Prostate gland (tissue), 2 donors: Measurements from ENCODE around the gene GPN1. TPM values are rescaled to one million over a fixed set of nuclear protein-coding genes. Genes with fewer than 3 reads are reported as not detected.
"Not testable (repeated sequence)": the region's sequence is repeated elsewhere in the genome, so short reads cannot be mapped to it uniquely, and the experiment has no call there.

Source experiments
- DNase-seq: peaks from one replicate; pipeline ENCODE4 v3.0.0-alpha.2; 2019; ENCODE audit warnings: low spot score
- H3K27ac ChIP-seq, 2 donors: fragments of 200-600 bp; sonication (generic); 2 replicates each; pipeline ENCODE4 v1.5.1; 2017 to 2019
- H3K27me3 ChIP-seq: fragments of 200-600 bp; sonication (generic); replicated peaks from 2 replicates; pipeline ENCODE4 v1.5.1; 2019; ENCODE audit not compliant: insufficient read depth
- H3K36me3 ChIP-seq, 2 donors: fragments of 200-600 bp; sonication (generic); 1 replicate in 1 of 2; 2 replicates in 1 of 2; pipeline versions ENCODE4 v1.5.1 to v1.8.1; 2017 to 2019
- H3K4me1 ChIP-seq: fragments of 200-600 bp; sonication (generic); replicated peaks from 2 replicates; pipeline ENCODE4 v1.5.1; 2019
- H3K4me3 ChIP-seq, 2 donors: fragments of 200-600 bp; sonication (generic); 2 replicates each; pipeline ENCODE4 v1.5.1; 2017 to 2019
- H3K9me3 ChIP-seq: fragments of 200-600 bp; sonication (generic); 2 replicates; pipeline ENCODE4 v1.5.1; 2017
- POLR2A ChIP-seq: fragments of 450-650 bp; IDR thresholded peaks from one replicate; pipeline ENCODE4 v1.6.1; 2016; ENCODE audit warnings: antibody characterized with exemption, mild to moderate bottlenecking
- POLR2AphosphoS5 ChIP-seq: sonication (generic); formaldehyde crosslinking; IDR thresholded peaks from one replicate; pipeline ENCODE4 v1.6.1; 2017; ENCODE audit warnings: antibody characterized with exemption
- WGBS: methylation state at CpG from one replicate; pipeline ENCODE4 v1.1.5; 2018; 5-methylcytosine and 5-hydroxymethylcytosine counted together
- intact Hi-C: fragments of 100-400 bp; cut with DNase I; formaldehyde crosslinking; loops from one replicate; pipeline ENCODE4 v1.14.2; 2022
- total RNA-seq, 2 donors: library from RNA; depleted of rRNA; stranded (reverse); fragments of >200 nt; gene quantifications; one replicate each; pipeline ENCODE4 v1.1.0, GENCODE V29; 2016
- TF ChIP-seq, protein P1 (sequence below), 4 experiments: fragments of 200-600 bp in 2 of 4; fragments of 450-650 bp in 2 of 4; sonication (generic) in 2 of 4; IDR thresholded peaks; 1 replicate in 3 of 4; 2 replicates in 1 of 4; pipeline ENCODE4 v1.5.1; 2016 to 2019; ENCODE audit warnings: antibody characterized with exemption in 4 of 4, mild to moderate bottlenecking in 2 of 4, moderate library complexity in 2 of 4

Gene GPN1
- total RNA-seq, 2 donors from 2014 or later = 27.7 to 34.5 TPM

DNA sequence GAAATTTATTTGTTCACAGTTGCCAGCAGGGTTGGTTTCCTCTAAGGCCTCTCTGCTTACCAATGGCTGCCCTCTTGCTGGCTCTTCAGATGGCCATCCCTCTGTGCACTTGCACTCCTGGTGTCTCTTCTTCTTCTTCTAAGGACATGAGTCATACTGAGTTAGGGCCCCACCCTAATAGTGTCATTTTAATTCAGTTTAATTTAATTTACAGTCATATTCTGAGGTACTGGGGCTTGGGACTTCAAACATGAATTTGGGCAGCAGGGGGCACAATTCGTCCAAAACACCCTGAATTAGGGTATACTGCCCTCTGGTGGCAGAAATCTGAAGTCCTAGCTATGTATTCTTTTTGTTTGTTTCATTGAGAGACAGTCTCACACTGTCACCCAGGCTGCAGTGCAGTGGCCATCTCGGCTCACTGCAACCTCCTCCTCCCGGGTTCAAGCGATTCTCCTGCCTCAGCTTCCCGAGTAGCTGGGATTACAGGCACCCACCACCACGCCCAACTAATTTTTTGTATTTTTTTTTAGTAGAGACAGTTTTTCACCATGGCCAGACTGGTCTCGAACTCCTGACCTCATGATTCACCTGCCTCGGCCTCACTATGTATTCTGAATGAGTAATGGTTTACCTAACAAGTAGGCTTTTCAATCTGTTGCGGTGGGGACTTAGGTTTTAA, 54.7 kb downstream of the GPN1 start:
- WGBS = 45% methylated on average over 9 of the region's 9 CpGs
- H3K27me3 ChIP-seq = no peaks in the 10 kb centered on the region
- H3K36me3 ChIP-seq = no peaks in the 10 kb centered on the region
- no peaks in the 10 kb centered on the region for H3K4me1 ChIP-seq
- no peak for TF ChIP-seq POLR2A
- TF ChIP-seq, protein P1, sequence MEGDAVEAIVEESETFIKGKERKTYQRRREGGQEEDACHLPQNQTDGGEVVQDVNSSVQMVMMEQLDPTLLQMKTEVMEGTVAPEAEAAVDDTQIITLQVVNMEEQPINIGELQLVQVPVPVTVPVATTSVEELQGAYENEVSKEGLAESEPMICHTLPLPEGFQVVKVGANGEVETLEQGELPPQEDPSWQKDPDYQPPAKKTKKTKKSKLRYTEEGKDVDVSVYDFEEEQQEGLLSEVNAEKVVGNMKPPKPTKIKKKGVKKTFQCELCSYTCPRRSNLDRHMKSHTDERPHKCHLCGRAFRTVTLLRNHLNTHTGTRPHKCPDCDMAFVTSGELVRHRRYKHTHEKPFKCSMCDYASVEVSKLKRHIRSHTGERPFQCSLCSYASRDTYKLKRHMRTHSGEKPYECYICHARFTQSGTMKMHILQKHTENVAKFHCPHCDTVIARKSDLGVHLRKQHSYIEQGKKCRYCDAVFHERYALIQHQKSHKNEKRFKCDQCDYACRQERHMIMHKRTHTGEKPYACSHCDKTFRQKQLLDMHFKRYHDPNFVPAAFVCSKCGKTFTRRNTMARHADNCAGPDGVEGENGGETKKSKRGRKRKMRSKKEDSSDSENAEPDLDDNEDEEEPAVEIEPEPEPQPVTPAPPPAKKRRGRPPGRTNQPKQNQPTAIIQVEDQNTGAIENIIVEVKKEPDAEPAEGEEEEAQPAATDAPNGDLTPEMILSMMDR (IDR thresholded peaks at IDR 0.05) = peak; percentile 84 to 99 (median 93)
- peak; percentile 75 for TF ChIP-seq POLR2AphosphoS5
- no peaks in the 10 kb centered on the region for H3K9me3 ChIP-seq
- H3K4me3 ChIP-seq = no peak overlapping the region
- DNase-seq = peak; percentile 85
- H3K27ac ChIP-seq = no peak overlapping the region
- intact Hi-C loops = no loop called here

DNA sequence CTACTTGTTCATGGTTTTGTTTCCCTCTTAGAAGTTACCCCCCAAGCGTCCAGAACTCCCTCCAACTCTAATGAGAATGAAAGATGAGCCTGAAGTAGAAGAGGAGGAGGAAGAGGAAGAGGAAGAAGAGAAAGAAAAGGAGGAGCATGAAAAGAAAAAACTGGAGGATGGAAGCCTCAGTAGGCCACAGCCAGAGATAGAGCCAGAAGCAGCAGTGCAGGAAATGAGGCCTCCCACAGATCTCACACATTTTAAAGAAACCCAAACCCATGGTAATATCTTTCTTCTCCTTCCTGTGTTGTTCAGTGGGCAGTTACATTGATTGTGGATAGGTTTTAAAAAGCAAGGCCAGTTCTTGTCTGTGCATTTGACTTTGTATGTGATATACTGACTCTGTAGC, 56.2 kb downstream of the GPN1 start:
- H3K9me3 ChIP-seq, H3K27ac ChIP-seq, intact Hi-C loops, H3K4me1 ChIP-seq, DNase-seq, H3K4me3 ChIP-seq, H3K36me3 ChIP-seq, H3K27me3 ChIP-seq: not testable (repeated sequence)
- 94% methylated on average over 1 of the region's 1 CpG for WGBS

DNA sequence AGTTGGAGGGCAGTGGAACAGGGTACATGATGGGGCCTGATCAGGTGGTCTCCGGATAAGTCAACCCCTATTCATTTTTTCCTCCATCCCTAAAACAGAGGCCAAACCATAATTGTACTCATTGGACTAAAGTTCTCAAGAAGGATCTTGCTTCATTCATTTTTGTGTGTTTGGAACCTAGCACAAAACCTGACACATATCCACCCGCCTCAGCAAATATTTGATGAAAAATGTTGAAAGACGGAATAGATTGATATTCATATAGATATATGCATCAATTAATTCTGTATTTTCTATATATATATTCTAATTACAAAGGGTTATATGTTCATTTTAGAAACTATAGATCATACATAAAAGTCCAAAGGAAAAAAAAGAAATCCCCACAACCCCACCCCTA, 56.7 kb downstream of the GPN1 start:
- Histone ChIP-seq H3K27me3 (no peaks in the 10 kb centered on the region), H3K4me3 (no peak overlapping the region), H3K36me3 (no peaks in the 10 kb centered on the region), H3K9me3 (no peaks in the 10 kb centered on the region), H3K27ac (no peak overlapping the region), H3K4me1 (no peaks in the 10 kb centered on the region)
- WGBS = 94% methylated on average over 3 of the region's 3 CpGs
- no peak for DNase-seq
- intact Hi-C loops = no loop called here
- TF ChIP-seq, protein P1 (IDR thresholded peaks at IDR 0.05) = no peak
- TF ChIP-seq POLR2A (no peak), POLR2AphosphoS5 (no peak)

DNA sequence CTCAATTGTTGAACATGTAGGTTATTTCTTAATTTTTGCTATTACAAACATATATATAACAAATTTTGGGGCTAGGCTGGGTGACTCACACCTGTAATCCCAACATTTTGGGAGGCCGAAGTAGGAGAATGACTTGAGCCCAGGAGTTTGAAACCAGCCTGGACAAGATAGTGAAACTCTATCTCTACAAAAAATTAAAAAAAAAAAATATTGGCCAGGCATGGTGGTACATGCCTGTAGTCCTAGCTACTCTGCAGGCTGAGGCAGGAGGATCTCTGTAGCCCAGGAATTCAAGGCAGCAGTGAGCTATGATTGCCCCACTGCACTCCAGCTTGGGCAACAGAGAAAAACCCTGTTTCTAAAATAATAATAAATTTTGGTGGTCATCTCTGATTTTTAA, 58.4 kb downstream of the GPN1 start:
- TF ChIP-seq, protein P1 (IDR thresholded peaks at IDR 0.05) = no peak
- no peak for TF ChIP-seq POLR2A
- no peak for TF ChIP-seq POLR2AphosphoS5
- Histone ChIP-seq H3K4me1 (no peaks in the 10 kb centered on the region), H3K27me3 (no peaks in the 10 kb centered on the region), H3K4me3 (no peak overlapping the region), H3K36me3 (no peaks in the 10 kb centered on the region), H3K9me3 (no peaks in the 10 kb centered on the region), H3K27ac (no peak overlapping the region)
- intact Hi-C loops = no loop called here
- no peak for DNase-seq
- 81% methylated on average over 1 of the region's 1 CpG for WGBS

DNA sequence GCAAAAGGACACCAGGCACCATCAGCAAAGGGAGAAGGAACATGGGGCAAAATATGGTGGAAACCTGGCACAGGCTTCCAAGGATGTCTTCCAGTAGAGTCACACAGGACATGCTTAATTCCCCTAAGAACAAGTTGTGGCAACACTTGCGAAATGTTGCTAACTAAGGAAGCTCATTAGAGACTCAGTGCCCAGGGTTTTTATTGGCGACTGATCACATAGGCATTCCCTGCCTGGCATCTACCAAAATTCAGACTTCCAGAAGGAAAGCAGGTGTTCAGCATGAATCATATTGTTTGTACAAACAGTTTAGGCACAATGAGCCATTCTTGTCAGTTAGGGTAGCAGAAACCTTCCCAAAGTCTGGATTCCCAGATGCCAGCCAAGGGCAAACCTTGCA, 60.6 kb downstream of the GPN1 start:
- no peak for DNase-seq

More for the DNA sequence above, 60.6 kb downstream of the GPN1 start:
- 70% methylated on average over 2 of the region's 2 CpGs for WGBS
- H3K27ac ChIP-seq = no peak overlapping the region
- no peaks in the 10 kb centered on the region for H3K9me3 ChIP-seq
- no peaks in the 10 kb centered on the region for H3K27me3 ChIP-seq
- H3K4me1 ChIP-seq = no peaks in the 10 kb centered on the region
- H3K36me3 ChIP-seq = no peaks in the 10 kb centered on the region
- H3K4me3 ChIP-seq = no peak overlapping the region
- intact Hi-C loops = no loop called here
- TF ChIP-seq POLR2AphosphoS5 = no peak
- TF ChIP-seq, protein P1 (IDR thresholded peaks at IDR 0.05) = no peak
- no peak for TF ChIP-seq POLR2A
